HTR-8/SVneo (cell line): ENCODE measurements around the gene KLK13.
A peak's percentile ranks its signal among the peaks of the same experiment; 100 is the strongest.

Experiments
- DNase-seq: peaks from one replicate; pipeline ENCODE4 v3.0.0; 2011; ENCODE audit warnings: low spot score, mixed read lengths; ENCODE audit not compliant: insufficient read length
- FAIRE-seq: peaks from 2 replicates; lab custom pipeline; 2011; peaks lifted over from hg19 to GRCh38; lab: Jason Lieb, UNC

KLK13 gene

DNA sequence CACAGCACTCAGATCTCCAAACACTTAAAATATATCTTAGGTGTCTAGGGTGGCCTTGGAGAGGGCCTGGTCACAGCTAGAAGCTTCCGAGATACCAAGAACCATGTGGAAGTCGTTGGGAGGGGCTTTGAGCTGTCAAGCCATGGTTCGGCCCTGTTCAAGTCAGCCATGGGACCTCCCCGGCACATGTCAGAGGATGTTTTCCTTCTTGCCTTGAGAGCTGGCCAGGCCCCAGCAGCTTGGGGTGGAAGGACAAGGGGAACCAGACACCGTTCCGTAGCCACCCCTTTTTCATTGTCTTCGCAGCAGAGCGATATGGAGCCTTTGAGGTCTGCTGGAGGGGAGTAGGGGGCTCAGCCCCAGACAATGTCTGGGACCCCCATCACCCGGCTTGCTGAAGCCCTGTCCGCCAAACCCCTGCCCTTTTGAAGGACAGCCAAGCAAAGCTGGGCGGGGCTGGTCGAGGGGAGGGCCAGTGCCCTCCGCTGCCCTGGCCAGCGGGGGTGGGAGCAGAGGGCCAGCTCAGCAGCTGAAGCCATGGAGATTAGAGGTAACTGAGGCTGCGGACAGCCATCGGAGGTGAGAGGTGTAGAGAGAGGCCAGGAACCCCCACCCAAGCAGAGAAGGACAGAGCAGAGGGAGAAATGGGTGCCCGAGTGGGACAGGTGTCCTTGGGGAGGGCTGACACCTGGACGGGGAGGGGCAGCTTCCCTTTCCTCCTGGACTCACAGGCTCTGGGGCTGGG lies 38.9 kb downstream of the KLK13 start:
- FAIRE-seq (no peak), DNase-seq (no peak)

DNA sequence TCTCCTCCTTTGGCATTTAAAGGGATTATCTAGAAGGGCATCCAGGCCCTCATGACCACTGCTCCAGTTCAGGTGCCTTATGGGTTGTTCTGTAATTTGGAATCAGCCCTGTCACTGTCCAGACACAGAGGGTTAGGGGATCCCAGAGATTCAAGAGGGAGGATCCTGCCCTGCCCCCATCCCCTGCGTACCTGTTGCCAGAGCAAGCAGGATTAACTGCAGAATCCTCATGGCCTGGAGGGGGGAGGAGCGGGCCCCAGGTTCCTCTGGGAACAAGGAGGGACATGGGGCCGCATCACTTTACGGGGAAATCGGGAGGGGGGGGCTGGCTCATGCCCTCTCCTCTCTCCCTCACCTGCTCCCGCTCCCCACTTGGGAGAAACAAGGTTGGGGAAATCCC lies 39.5 kb downstream of the KLK13 start:
- DNase-seq (no peak), FAIRE-seq (no peak)

DNA sequence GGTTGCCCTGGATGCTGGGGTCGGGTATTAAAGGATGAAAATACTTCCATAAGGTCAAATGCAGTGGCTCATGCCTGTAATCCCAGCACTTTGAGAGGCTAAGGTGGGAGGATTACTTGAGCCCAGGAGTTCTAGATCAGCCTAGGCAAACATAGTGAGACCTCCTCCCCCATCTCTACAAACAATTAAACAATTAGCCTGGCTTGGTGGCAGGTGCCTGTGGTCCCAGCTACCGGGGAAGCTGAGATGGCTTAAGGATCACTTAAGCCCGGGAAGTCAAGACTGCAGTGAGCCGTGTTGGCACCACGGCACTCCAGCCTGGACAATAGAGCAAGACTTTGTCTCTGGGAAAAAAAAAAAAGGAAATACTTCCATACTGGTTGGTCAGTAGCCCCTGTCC lies 40.0 kb downstream of the KLK13 start:
- FAIRE-seq: no peak
- DNase-seq: no peak

DNA sequence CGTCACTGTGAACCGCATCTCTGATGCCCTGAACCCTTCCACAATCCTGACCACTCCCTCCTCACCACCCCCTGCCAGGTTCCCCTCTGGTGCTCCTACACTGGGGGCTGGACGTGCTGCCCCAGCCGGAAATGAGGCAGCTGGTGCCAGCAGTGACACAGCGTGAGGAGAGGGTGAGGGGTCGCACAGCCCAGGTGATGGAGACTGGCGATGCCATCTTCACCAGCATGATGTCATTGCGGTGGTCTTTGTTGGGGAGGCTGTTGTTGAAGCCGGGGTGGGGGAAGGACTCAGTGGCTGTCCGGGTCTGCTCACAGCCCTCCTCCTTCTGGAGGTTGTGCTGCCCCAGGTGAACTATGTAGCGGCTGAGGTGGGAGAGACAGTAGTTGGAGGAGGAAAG lies 40.9 kb downstream of the KLK13 start:
- FAIRE-seq (no peak), DNase-seq (no peak)

DNA sequence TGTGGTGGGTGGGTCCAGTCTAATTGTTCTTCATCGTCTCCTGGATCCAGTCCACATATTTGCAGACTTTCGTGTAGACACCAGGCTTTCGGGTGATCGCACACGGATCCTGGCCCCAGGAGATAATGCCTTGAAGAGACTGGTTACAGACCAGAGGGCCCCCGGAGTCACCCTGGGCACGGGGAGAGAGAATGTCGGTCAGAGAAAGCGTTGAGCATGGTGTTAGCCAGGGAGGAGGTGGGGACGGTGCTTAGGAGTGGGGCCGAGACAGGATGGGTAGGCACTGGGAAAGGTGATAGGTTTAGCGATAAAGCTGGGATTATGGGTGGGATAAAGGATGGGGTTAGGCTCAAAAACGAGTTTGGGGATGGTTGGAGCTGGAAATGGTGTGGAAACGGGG lies 42.4 kb downstream of the KLK13 start:
- no peak for FAIRE-seq
- no peak for DNase-seq

DNA sequence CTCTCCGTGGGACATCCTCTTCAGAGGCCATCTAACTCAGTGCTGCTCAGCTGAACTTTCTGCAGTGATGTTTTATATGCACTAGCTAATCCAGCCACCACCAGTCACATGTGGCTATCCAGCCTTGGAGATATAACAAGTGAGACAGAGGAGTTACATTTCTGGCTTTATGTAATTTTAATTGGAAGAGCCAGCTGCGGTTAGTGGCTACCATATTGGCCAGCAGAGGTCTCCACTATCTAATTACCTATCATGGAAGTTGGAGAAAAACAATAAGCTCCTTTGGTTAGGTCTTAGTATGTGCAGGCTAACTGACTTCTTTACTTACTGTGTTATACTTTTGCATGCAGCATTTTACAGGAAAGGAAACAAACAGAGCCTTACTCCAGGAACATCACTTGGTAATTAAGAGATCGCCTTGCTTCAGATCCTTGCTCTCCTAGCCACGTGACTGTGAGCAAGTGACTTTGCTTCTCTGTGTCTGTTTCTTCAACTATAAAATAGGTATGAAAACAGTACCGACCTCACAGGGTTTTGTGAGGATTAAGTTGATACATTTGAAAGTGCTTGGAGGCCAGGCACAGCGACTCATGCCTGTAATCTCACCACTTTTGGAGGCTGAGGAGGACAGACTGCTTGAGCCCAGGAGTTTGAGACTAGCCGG lies 43.8 kb downstream of the KLK13 start:
- FAIRE-seq: no peak
- DNase-seq: peak; percentile 52

DNA sequence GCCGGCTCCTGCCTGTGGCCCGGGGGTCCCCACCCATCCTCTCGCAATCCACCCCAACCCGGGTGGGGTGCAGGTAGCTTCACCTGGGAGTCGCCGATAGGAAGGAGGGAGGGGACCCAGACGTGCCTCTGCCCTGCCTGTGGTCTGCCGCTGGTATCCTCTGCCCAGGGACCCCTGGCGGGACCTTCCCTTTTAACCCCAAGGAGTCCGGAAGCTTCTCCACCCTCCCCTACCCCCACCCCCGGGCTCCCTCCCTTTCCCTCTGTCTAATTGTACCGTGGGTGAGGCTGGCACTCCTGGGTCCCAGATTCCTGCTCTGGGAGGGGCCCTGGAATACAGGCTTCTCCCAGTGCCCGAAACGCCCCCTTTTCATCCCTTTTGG lies 45.4 kb downstream of the KLK13 start, which contains the start of gene KLK10:
Gene KLK10, minus strand, starts transcription at position 166 of the 382 bp plus-strand sequence. CDS start 579 bp downstream, outside the sequence.
- DNase-seq (no peak), FAIRE-seq (no peak)

DNA sequence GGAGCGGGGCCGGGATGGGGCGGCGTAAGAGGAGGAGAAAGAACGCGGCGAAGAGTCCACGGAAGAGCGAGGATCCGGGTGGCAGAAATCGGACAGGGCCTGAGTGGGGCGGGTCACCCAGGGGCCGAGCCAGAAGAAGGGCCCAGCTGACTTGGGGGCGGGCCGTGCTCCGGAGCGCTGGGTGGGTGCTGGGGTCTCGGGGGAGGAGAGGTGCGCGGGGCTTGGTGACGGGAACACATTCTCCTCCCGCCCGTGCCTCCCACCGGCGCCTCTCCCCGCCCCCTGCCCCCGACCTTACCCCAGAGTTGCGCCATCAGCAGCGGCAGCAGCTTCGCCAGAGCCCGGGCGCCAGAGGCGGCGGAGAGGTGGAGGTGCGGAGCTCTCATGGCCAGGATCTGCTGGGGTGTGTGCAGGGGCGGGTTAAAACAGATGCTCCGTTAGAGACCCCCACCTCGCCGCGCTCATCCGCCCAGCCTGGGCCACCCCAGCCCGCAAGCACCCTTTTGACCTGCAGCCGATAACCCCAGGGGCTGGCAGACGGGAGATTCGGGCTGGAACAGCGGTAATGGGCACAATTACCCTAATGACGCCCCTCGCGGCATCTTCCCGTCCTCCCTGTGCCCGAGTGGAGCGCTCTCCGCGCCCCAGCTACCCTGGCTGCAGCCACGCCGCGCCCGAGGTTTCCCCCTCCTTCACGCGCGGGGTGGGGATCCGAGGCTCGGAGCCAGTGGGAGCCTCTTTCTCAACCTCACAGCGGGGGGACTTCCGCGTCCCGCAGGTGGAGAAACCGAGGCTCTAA lies 45.9 kb downstream of the KLK13 start:
- no peak for DNase-seq
- no peak for FAIRE-seq

DNA sequence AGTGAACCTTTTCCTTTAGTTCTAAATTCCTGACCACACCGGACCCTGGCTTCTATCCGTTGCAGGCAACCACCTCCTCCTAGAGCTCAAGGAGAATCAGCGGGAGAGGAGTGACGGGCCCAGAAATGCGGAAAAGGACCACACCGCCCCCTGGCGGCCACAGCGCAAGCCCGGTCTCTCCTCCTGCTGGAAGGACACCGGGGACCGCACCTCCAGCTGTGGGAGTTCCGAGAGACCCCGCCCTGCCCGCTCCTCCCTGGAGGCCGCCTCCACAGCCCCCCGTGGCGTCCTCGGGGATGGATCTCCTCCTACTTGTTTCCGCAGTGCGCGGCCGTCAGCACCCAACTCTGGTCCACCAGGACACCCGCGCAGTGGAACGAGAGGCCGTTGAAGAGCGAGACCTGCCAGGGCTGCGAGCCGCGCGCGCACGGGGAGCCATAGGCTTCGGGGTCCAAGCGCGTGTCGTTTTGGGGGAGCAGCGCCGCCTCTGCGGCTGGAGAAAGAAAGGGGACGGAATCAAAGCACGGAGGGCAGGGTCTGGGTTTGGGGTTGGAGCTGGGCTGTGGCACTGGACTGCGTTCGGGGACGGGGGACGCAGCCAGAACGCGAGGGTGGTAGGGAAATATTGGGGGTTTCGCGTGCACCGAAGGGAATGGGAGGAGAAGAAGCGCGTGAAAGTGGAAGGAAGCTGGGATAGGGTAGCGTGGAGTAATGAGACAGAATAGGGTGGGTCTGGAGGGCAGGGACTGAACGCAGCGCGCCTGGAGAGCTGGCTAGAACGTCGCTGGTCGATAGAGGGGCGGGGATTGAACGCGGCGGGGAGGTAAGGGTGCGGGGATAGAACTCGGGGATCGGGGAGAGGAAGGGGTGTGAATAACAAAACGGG lies 47.9 kb downstream of the KLK13 start:
- peak; percentile 65 for DNase-seq
- FAIRE-seq: no peak

DNA sequence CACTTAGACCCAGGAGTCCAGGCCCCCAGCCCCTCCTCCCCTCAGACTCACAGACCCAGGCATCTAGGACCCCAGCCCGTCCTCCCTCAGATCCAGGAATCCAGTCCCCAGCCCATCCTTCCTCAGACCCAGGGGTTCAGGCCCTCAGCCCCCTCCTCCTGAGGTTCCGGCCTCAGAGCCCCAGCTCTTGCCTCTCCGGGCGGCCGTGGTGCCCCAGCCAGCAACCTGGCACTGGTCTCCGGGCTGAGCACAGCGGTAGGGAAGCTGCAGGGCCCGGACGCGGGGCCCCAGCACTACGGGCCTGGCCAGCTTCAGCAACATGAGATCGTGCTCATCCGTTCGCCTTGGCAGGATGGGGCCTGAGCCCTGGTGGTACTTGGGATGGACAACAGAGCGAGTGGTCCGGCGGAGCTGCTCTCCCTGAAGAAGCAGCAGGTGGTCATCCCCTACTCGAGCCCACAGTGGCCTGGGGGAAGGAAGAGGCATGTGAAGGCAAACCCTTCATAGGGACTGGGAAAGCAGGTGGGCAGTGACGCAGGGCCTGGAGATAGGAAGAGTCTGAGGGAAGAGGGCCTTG lies 49.1 kb downstream of the KLK13 start:
- DNase-seq: no peak

DNA sequence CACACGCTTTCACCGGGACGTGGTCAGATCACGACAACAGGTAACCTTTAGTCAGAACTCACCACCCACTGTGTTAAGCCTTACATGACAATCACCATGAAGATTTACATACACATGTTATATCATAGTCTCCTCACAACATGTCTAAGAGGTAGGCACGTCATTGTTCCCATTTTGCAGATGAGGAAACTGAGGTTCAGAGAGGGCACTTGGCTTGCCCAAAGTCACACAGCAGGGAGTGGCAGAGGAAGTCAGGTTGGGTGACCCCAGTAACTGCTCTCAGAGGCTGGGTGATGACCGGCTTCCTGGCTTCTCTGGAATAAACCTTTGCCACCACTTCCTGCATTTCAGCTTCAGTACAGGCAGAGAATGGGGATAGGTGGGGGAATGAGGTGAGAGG lies 50.6 kb downstream of the KLK13 start:
- FAIRE-seq: no peak

More for the DNA sequence above, 49.1 kb downstream of the KLK13 start:
- no peak for FAIRE-seq

DNA sequence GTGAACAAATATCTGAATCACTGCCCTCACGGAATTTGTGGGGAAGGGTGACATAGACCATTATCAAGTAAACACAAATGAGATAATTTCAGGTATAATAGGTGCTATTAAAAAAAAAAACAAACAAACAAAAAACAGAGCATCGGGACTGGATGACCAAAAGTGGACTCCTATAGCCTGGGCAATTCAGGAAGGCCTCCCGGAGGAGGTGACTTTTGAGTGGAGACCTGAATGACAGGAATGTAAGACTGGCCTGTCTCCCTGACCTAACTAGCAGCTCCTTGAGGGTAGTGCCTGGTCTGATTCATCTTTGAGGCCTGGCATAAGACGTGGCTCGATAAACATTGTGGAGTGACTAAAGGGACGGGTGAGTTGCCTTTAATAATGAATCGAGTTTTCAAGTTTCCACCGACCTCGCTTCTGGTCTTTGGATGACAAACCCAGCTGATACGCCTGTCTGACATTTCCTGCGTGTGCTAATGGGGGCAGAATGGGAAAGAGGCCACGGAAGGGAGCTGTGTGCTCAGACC lies 52.2 kb downstream of the KLK13 start:
- FAIRE-seq (no peak), DNase-seq (no peak)

More for the DNA sequence above, 50.6 kb downstream of the KLK13 start:
- DNase-seq: no peak

DNA sequence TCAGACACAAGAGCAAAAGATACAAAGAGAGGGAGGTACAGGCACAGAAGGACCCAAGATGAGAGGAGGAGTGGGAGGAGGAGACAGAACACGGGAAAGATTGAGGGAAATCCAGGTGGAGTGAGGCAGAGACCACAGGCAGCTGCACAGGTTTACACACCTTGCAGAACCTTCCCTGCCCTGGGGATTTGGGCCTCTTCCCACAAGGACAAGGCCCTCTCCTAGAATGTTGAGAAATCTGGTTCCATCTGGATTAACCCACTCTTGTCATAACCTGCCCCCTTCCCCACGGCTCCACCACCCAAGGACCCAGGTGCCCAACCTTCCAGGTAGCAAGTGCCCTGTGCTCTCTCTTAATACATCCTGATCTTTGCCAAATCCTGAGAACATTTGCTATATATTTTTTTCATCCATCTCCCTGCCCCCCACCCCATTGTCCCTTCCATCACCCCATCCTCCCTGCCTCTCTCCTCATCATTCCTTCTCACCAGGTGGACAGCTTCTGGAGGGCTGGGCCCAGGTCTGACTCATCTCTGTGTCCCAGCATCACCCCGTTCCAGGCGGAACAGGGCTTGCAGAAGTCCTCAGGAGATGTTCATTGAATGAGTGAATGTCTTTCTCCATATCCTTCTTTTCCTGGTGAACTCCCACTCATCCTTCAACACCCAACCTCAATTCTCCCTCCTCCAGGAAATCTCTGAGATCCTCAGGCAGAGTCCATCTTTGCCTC lies 54.7 kb downstream of the KLK13 start:
- FAIRE-seq (no peak), DNase-seq (no peak)

DNA sequence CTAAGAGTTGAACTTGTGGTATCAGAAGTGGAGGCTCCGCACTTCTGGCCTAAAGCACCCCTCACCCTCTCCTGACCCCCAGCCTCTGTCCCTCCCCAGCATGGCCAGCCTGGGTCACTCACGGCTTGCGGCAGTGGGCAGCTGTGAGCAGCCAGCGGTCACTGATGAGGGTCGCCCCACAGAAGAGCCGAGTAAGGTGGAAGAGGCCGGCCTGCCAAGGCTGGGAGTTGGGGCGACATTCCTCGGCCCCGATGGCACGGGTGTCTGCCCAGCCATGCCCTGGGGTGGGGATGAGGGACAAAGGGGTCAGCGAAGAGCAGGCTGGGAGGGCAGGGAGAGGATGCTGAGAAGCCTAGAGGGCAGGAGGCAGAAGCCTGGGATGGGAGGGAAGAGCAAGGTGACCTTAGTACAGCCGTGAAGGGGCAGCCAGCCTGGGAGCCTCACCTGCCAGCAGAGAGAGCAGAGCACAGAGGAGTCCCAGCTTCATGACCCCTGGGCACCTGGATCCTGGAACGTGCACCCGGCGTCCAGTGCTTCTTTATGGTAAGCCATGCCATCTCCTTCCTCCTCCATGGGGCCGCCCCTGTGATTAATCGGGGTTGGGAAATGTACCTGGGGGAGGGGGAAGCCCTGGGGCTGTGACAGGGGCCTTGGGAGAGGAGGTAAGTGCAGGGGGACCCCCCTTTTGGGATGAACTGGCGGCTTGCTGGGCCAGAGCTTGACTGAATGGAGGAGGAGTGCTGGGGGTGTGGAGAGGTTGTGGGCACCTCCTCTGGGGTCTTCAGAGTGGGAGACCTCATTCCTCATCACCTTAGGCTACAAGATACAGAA lies 55.6 kb downstream of the KLK13 start:
- DNase-seq (no peak), FAIRE-seq (no peak)

DNA sequence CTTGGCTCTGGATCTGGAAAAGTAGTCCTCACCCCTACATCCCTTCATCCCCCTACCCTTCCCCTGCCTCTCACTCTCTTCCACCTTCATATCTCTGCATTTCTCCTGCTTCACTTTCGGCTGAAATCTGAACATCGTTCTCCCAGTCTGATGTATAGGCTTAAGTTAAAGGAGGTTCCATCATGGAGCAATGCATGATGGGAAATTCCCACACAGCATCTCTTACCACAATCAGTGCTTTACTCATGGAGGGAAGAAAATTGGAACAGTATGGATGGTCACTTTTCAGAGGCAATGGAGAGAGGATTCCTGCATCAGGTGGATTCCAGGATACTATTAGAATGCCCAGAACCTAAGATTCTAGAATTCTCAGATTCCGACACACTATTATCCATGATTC lies 57.4 kb downstream of the KLK13 start:
- no peak for DNase-seq
- no peak for FAIRE-seq

DNA sequence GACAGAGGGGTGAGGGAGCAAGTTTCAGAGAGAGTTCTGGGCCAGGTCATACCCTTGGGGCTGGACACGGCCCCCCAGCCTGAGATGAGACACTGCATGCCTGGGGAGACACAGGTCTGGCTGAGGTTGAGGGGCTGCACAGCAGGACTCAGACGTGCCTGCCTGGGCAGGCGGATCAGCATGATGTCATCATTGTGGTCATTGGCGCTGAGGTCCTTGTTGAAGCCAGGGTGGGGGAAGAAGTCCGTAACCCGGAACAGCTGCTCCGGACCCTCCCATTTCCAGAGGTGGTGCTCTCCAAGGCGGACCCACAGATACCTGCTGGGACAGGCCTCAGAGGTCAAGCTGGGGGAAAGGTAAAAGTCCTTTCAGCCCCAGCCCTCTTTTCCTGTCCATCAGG lies 58.5 kb downstream of the KLK13 start:
- DNase-seq: no peak
- no peak for FAIRE-seq
